Neural progenitor cell (in vitro differentiated cells): ENCODE results near the gene PCGF1. TPM values are rescaled to one million over a fixed set of nuclear protein-coding genes. Genes with fewer than 3 reads are reported as not detected.

Source experiments
- DNase-seq: peaks from one replicate; pipeline ENCODE4 v3.0.0-alpha.2; 2016; ENCODE audit warnings: low spot score
- H2AFZ ChIP-seq: fragments of 200-600 bp; sonication (generic); replicated peaks from 2 replicates; pipeline ENCODE4 v1.6.1; 2016; ENCODE audit warnings: antibody characterized with exemption
- H3F3A ChIP-seq: fragments of 200-600 bp; sonication (generic); 2 replicates; pipeline ENCODE4 v1.6.1; 2016; ENCODE audit warnings: antibody characterized with exemption, low read depth
- H3K27ac ChIP-seq: fragments of 200-600 bp; sonication (generic); 2 replicates; pipeline ENCODE4 v1.5.1; 2016; ENCODE audit warnings: mild to moderate bottlenecking
- H3K27me3 ChIP-seq: fragments of 200-600 bp; sonication (generic); 2 replicates; pipeline ENCODE4 v1.6.1; 2016; ENCODE audit warnings: mild to moderate bottlenecking, moderate library complexity
- H3K36me3 ChIP-seq: fragments of 200-600 bp; sonication (generic); 2 replicates; pipeline ENCODE4 v1.5.1; 2016
- H3K4me1 ChIP-seq: fragments of 200-600 bp; sonication (generic); 2 replicates; pipeline ENCODE4 v1.6.1; 2016; ENCODE audit warnings: mixed run types
- H3K4me2 ChIP-seq: fragments of 200-600 bp; sonication (generic); 2 replicates; pipeline ENCODE4 v1.6.1; 2016
- H3K4me3 ChIP-seq: fragments of 200-600 bp; sonication (generic); 2 replicates; pipeline ENCODE4 v1.5.1; 2016
- H3K79me2 ChIP-seq: fragments of 200-600 bp; sonication (generic); 2 replicates; pipeline ENCODE4 v1.6.1; 2016; ENCODE audit warnings: low read depth
- H3K9ac ChIP-seq: fragments of 200-600 bp; sonication (generic); 2 replicates; pipeline ENCODE4 v1.6.1; 2016
- H3K9me3 ChIP-seq: fragments of 200-600 bp; sonication (generic); 2 replicates; pipeline ENCODE4 v1.5.1; 2016; ENCODE audit warnings: low read depth
- H4K20me1 ChIP-seq: fragments of 200-600 bp; sonication (generic); 2 replicates; pipeline ENCODE4 v1.6.1; 2016; ENCODE audit warnings: low read depth
- H3K27ac Mint-ChIP-seq: 3 replicates; pipeline ENCODE4 v1.8.0; 2021; ENCODE audit warnings: mixed read lengths
- H3K27me3 Mint-ChIP-seq: 2 replicates; pipeline ENCODE4 v1.8.0; 2022; ENCODE audit warnings: low read depth, mild to moderate bottlenecking, inconsistent platforms, moderate library complexity, mixed read lengths; ENCODE audit not compliant: insufficient read depth
- H3K36me3 Mint-ChIP-seq: 3 replicates; pipeline ENCODE4 v1.8.0; 2021; ENCODE audit warnings: mixed read lengths
- H3K4me1 Mint-ChIP-seq: 3 replicates; pipeline ENCODE4 v1.8.0; 2021; ENCODE audit warnings: mixed read lengths
- H3K4me3 Mint-ChIP-seq: 3 replicates; pipeline ENCODE4 v1.8.0; 2021; ENCODE audit warnings: mild to moderate bottlenecking, moderate library complexity, mixed read lengths
- H3K9me3 Mint-ChIP-seq: 3 replicates; pipeline ENCODE4 v1.8.0; 2020; ENCODE audit warnings: mixed read lengths
- CTCF ChIP-seq: fragments of 200-600 bp; sonication (generic); IDR thresholded peaks from 2 replicates; pipeline ENCODE4 v1.5.1; 2017; ENCODE audit warnings: antibody characterized with exemption, mild to moderate bottlenecking
- EZH2 ChIP-seq: fragments of 200-600 bp; sonication (generic); IDR thresholded peaks from 2 replicates; pipeline ENCODE4 v1.6.1; 2017; ENCODE audit warnings: antibody characterized with exemption, mild to moderate bottlenecking, moderate library complexity
- EZH2phosphoT487 ChIP-seq: fragments of 200-600 bp; sonication (generic); IDR thresholded peaks from 2 replicates; pipeline ENCODE4 v1.6.1; 2017; ENCODE audit warnings: antibody characterized with exemption
- total RNA-seq: library from RNA; depleted of rRNA; stranded (reverse); fragments of >200 nt; gene quantifications from 2 replicates; pipeline ENCODE4 v1.2.3, GENCODE V29; 2015; ENCODE audit warnings: low replicate concordance

PCGF1 gene
- total RNA-seq, 1 donor from 2014 or later = 10.9 TPM

GRCh38 chr2:74546004-74546403 lies 38.5 kb upstream of the PCGF1 start:
- H2AFZ ChIP-seq = no peak overlapping the region
- H3K36me3 ChIP-seq = no peaks in the 10 kb centered on the region
- peaks cover 4% of the 10 kb centered on the region for H3K4me1 ChIP-seq
- TF ChIP-seq CTCF (no peak), EZH2 (no peak), EZH2phosphoT487 (no peak)
- H3F3A ChIP-seq = peaks cover 13% of the 10 kb centered on the region
- H3K9me3 ChIP-seq = no peaks in the 10 kb centered on the region
- Mint-ChIP-seq H3K27me3 (peaks cover 21% of the 10 kb centered on the region), H3K4me3 (no peak overlapping the region), H3K9me3 (no peaks in the 10 kb centered on the region), H3K27ac (no peak overlapping the region), H3K36me3 (peaks cover 19% of the 10 kb centered on the region), H3K4me1 (peaks cover 16% of the 10 kb centered on the region)
- no peak overlapping the region for H3K4me3 ChIP-seq
- peaks cover 4% of the 10 kb centered on the region for H3K79me2 ChIP-seq
- H4K20me1 ChIP-seq = peaks cover 6% of the 10 kb centered on the region
- no peak overlapping the region for H3K4me2 ChIP-seq
- no peak overlapping the region for H3K27ac ChIP-seq
- DNase-seq = no peak
- H3K27me3 ChIP-seq = peaks cover 38% of the 10 kb centered on the region
- H3K9ac ChIP-seq = no peak overlapping the region

GRCh38 chr2:74544634-74545033 lies 37.1 kb upstream of the PCGF1 start:
- no peaks in the 10 kb centered on the region for H3K79me2 ChIP-seq
- Mint-ChIP-seq H3K36me3 (peaks cover 13% of the 10 kb centered on the region), H3K9me3 (no peaks in the 10 kb centered on the region), H3K27ac (no peak overlapping the region), H3K4me1 (peaks cover 10% of the 10 kb centered on the region), H3K27me3 (peaks cover 11% of the 10 kb centered on the region), H3K4me3 (no peak overlapping the region)
- no peak overlapping the region for H3K9ac ChIP-seq
- H3F3A ChIP-seq = peaks cover 10% of the 10 kb centered on the region
- peaks cover 26% of the 10 kb centered on the region for H3K27me3 ChIP-seq
- H3K27ac ChIP-seq = no peak overlapping the region
- H3K4me2 ChIP-seq = no peak overlapping the region
- H3K4me1 ChIP-seq = peaks cover 4% of the 10 kb centered on the region
- TF ChIP-seq CTCF (no peak), EZH2 (no peak), EZH2phosphoT487 (no peak)
- no peak for DNase-seq
- H3K9me3 ChIP-seq = no peaks in the 10 kb centered on the region
- H2AFZ ChIP-seq = no peak overlapping the region
- no peaks in the 10 kb centered on the region for H3K36me3 ChIP-seq
- H4K20me1 ChIP-seq = peaks cover 6% of the 10 kb centered on the region
- H3K4me3 ChIP-seq = no peak overlapping the region

- Histone ChIP-seq H3K79me2 (no peaks in the 10 kb centered on the region), H3K27ac (no peak overlapping the region), H3K4me3 (no peak overlapping the region), H2AFZ (no peak overlapping the region), H3K36me3 (no peaks in the 10 kb centered on the region), H3K9me3 (no peaks in the 10 kb centered on the region), H3F3A (peaks cover 4% of the 10 kb centered on the region), H3K9ac (no peak overlapping the region), H3K4me2 (no peak overlapping the region), H4K20me1 (peaks cover 6% of the 10 kb centered on the region), H3K27me3 (peaks cover 10% of the 10 kb centered on the region), H3K4me1 (no peaks in the 10 kb centered on the region)
- H3K27me3 Mint-ChIP-seq = peaks cover 8% of the 10 kb centered on the region
- TF ChIP-seq CTCF = no peak
- no peak for TF ChIP-seq EZH2
- TF ChIP-seq EZH2phosphoT487 = no peak
- peaks cover 1% of the 10 kb centered on the region for H3K4me1 Mint-ChIP-seq
- H3K36me3 Mint-ChIP-seq = peaks cover 8% of the 10 kb centered on the region
- no peak overlapping the region for H3K27ac Mint-ChIP-seq
- no peak overlapping the region for H3K4me3 Mint-ChIP-seq
- H3K9me3 Mint-ChIP-seq = no peaks in the 10 kb centered on the region
- no peak for DNase-seq
These were observed 35.5 kb upstream of the PCGF1 start for GRCh38 chr2:74542978-74543377.
